Stimulated activated CD8-positive, alpha-beta memory T cell treated with anti-CD3 and anti-CD28 coated beads, Interleukin-4, amount 100 ng/mL, for 1 hour (primary cell): ENCODE data around the gene CACNA2D3.

Experiments used
- DNase-seq, 2 donors: peaks; one replicate each; pipeline ENCODE4 v3.0.0-alpha.2; 2020; ENCODE audit warnings: low read depth in 2 of 2, low spot score in 1 of 2

CACNA2D3 gene

GRCh38 chr3:55030938-55031337 is 908.6 kb downstream of the CACNA2D3 start:
- DNase-seq = no peak

- no peak for DNase-seq
Measured at GRCh38 chr3:55036883-55037577, 914.7 kb downstream of the CACNA2D3 start.

GRCh38 chr3:55042591-55042990 is 920.2 kb downstream of the CACNA2D3 start:
- DNase-seq = no peak

GRCh38 chr3:55044486-55044885 is 922.1 kb downstream of the CACNA2D3 start:
- DNase-seq = no peak

GRCh38 chr3:55059027-55059629 is 936.8 kb downstream of the CACNA2D3 start:
- no peak for DNase-seq

GRCh38 chr3:55060896-55061719 is 938.8 kb downstream of the CACNA2D3 start:
- no peak for DNase-seq

- no peak for DNase-seq
Measured at GRCh38 chr3:55061720-55062034, 939.3 kb downstream of the CACNA2D3 start.

- no peak for DNase-seq
Measured at GRCh38 chr3:55064164-55064563, 941.8 kb downstream of the CACNA2D3 start.

- DNase-seq = no peak
Measured at GRCh38 chr3:55065331-55065730, 943.0 kb downstream of the CACNA2D3 start.

- DNase-seq = no peak
Measured at GRCh38 chr3:55066551-55067047, 944.2 kb downstream of the CACNA2D3 start.

GRCh38 chr3:55069950-55070349 is 947.6 kb downstream of the CACNA2D3 start:
- DNase-seq = no peak

- DNase-seq = no peak
Measured at GRCh38 chr3:55074796-55075195, 952.4 kb downstream of the CACNA2D3 start.

GRCh38 chr3:55075846-55076245 is 953.5 kb downstream of the CACNA2D3 start:
- DNase-seq = no peak

GRCh38 chr3:55077726-55078125 is 955.4 kb downstream of the CACNA2D3 start:
- no peak for DNase-seq

GRCh38 chr3:55078876-55079275 is 956.5 kb downstream of the CACNA2D3 start:
- no peak for DNase-seq

GRCh38 chr3:55085231-55085630 is 962.9 kb downstream of the CACNA2D3 start:
- DNase-seq = no peak

- DNase-seq = no peak
Measured at GRCh38 chr3:55089211-55089610, 966.9 kb downstream of the CACNA2D3 start.

- DNase-seq = no peak
Measured at GRCh38 chr3:55090291-55090690, 967.9 kb downstream of the CACNA2D3 start.

GRCh38 chr3:55090746-55091145 is 968.4 kb downstream of the CACNA2D3 start:
- no peak for DNase-seq

GRCh38 chr3:55091381-55092225 is 969.3 kb downstream of the CACNA2D3 start:
- DNase-seq = no peak

- no peak for DNase-seq
Measured at GRCh38 chr3:55094676-55095075, 972.3 kb downstream of the CACNA2D3 start.
